Effector memory CD8-positive, alpha-beta T cell (primary cell): Measurements from ENCODE around the gene HAVCR1.
"Not testable (repeated sequence)": the region's sequence is repeated elsewhere in the genome, so short reads cannot be mapped to it uniquely, and the experiment has no call there.

Source experiments
- ATAC-seq: fragments of 150-1000 bp; cut with Tn5 transposase; replicated peaks from 2 replicates; pipeline ENCODE4 v1.10.0; 2021; ENCODE audit warnings: mild to moderate bottlenecking, moderate library complexity
- DNase-seq, 3 experiments: peaks; one replicate each; pipeline ENCODE4 v3.0.0; 2021
- H3K27ac Mint-ChIP-seq, 2 donors: one replicate each; pipeline ENCODE4 v1.8.0; 2022; ENCODE audit warnings: mild to moderate bottlenecking in 2 of 2, mixed read lengths in 2 of 2, moderate library complexity in 2 of 2
- H3K27me3 Mint-ChIP-seq, 2 donors: one replicate each; pipeline ENCODE4 v1.8.0; 2022; ENCODE audit warnings: mixed read lengths in 2 of 2
- H3K36me3 Mint-ChIP-seq: one replicate; pipeline ENCODE4 v1.8.0; 2022; ENCODE audit warnings: mild to moderate bottlenecking, moderate library complexity, mixed read lengths; ENCODE audit not compliant: insufficient read depth
- H3K4me1 Mint-ChIP-seq, 2 donors: one replicate each; pipeline ENCODE4 v1.8.0; 2022; ENCODE audit warnings: low read depth in 2 of 2, mixed read lengths in 2 of 2
- H3K4me3 Mint-ChIP-seq, 2 donors: one replicate each; pipeline ENCODE4 v1.8.0; 2022; ENCODE audit warnings: mild to moderate bottlenecking in 2 of 2, mixed read lengths in 2 of 2, moderate library complexity in 2 of 2
- H3K9me3 Mint-ChIP-seq, 2 donors: one replicate each; pipeline ENCODE4 v1.8.0; 2022; ENCODE audit warnings: mixed read lengths in 2 of 2

Gene HAVCR1

DNA sequence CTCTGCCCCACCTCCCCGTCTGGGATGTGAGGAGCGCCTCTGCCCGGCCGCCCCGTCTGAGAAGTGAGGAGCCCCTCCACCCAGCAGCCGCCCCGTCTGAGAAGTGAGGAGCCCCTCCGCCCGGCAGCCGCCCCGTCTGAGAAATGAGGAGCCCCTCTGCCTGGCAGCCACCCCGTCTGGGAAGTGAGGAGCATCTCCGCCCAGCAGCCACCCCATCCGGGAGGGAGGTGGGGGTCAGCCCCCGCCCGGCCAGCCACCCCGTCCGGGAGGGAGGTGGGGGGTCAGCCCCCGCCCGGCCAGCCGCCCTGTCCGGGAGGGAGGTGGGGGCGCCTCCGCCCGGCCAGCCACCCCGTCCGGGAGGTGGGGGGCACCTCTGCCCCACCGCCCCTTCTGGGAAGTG lies 44.8 kb downstream of the HAVCR1 start:
- not testable (repeated sequence) for H3K36me3 Mint-ChIP-seq, H3K27me3 Mint-ChIP-seq, H3K9me3 Mint-ChIP-seq

GRCh38 chr5:157006262-157006661 lies 52.7 kb downstream of the HAVCR1 start:
- H3K9me3 Mint-ChIP-seq = peaks cover 0 to 3% of the 10 kb centered on the region in 2 donors
- no peaks in the 10 kb centered on the region for H3K27me3 Mint-ChIP-seq
- DNase-seq = no peak
- no peak overlapping the region for H3K27ac Mint-ChIP-seq
- H3K36me3 Mint-ChIP-seq = no peaks in the 10 kb centered on the region
- H3K4me3 Mint-ChIP-seq = no peak overlapping the region
- no peak for ATAC-seq
- no peaks in the 10 kb centered on the region for H3K4me1 Mint-ChIP-seq

More for the DNA sequence above, 44.8 kb downstream of the HAVCR1 start:
- not testable (repeated sequence) for ATAC-seq, H3K27ac Mint-ChIP-seq, H3K4me1 Mint-ChIP-seq, H3K4me3 Mint-ChIP-seq, DNase-seq

- no peaks in the 10 kb centered on the region for H3K36me3 Mint-ChIP-seq
- no peaks in the 10 kb centered on the region for H3K27me3 Mint-ChIP-seq
- no peak overlapping the region for H3K4me3 Mint-ChIP-seq
- no peaks in the 10 kb centered on the region for H3K4me1 Mint-ChIP-seq
- H3K27ac Mint-ChIP-seq = no peak overlapping the region
- H3K9me3 Mint-ChIP-seq = peaks cover 0 to 3% of the 10 kb centered on the region in 2 donors
- ATAC-seq (no peak), DNase-seq (no peak)
Observed at GRCh38 chr5:157004893-157005551, 53.9 kb downstream of the HAVCR1 start.

GRCh38 chr5:156991714-156992113 lies 67.2 kb downstream of the HAVCR1 start:
- no peaks in the 10 kb centered on the region for H3K4me1 Mint-ChIP-seq
- ATAC-seq = no peak
- H3K27ac Mint-ChIP-seq = no peak overlapping the region
- no peak for DNase-seq
- H3K27me3 Mint-ChIP-seq = peaks cover 9 to 18% of the 10 kb centered on the region in 2 donors
- H3K36me3 Mint-ChIP-seq = no peaks in the 10 kb centered on the region
- no peaks in the 10 kb centered on the region for H3K9me3 Mint-ChIP-seq
- H3K4me3 Mint-ChIP-seq = no peak overlapping the region

DNA sequence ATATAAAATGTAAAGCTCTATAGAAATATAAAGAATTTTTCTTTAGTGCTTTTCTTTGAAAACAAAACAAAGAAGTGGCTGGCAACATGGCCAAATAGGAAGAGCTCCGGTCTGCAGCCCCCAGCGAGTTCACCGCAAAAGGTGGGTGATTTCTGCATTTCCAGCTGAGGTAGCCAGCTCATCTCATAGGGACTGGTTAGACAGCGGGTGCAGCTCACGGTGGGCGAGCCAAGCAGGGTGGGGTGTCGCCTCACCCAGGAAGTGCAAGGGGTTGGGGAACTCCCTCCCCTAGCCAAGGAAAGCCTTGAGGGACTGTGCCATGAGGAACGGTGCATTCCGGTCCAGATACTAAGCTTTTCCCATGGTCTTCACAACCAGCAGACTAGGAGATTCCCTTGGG lies 74.9 kb downstream of the HAVCR1 start:
- H3K27me3 Mint-ChIP-seq = peaks cover 11 to 12% of the 10 kb centered on the region in 2 donors
- H3K36me3 Mint-ChIP-seq = peaks cover 3% of the 10 kb centered on the region
- no peak overlapping the region for H3K4me3 Mint-ChIP-seq
- ATAC-seq (no peak), DNase-seq (no peak)
- H3K4me1 Mint-ChIP-seq = no peaks in the 10 kb centered on the region
- no peaks in the 10 kb centered on the region for H3K9me3 Mint-ChIP-seq
- no peak overlapping the region for H3K27ac Mint-ChIP-seq

GRCh38 chr5:156981481-156981880 lies 77.4 kb downstream of the HAVCR1 start:
- no peak for ATAC-seq
- H3K4me3 Mint-ChIP-seq = no peak overlapping the region
- peaks cover 3% of the 10 kb centered on the region for H3K36me3 Mint-ChIP-seq
- H3K4me1 Mint-ChIP-seq = no peaks in the 10 kb centered on the region
- no peak for DNase-seq
- no peaks in the 10 kb centered on the region for H3K9me3 Mint-ChIP-seq
- H3K27ac Mint-ChIP-seq = no peak overlapping the region
- peaks cover 21 to 22% of the 10 kb centered on the region in 2 donors for H3K27me3 Mint-ChIP-seq
